ENCODE results near the gene LRP8. TPM values are rescaled to one million over a fixed set of nuclear protein-coding genes. Genes with fewer than 3 reads are reported as not detected.

The LRP8 gene
- total RNA-seq, 1 experiment from 2014 or later: 69.5 TPM

GRCh38 chr1:53285546-53285945, 42.3 kb downstream of the LRP8 start:
- DNase-seq (ENCODE audit: low spot score) (no peak), ATAC-seq (no peak)
- Mint-ChIP-seq H3K4me3 (no peak overlapping the region), H3K27me3 (ENCODE audit: low read depth) (no peaks in the 10 kb centered on the region), H3K36me3 (peaks cover 60% of the 10 kb centered on the region), H3K27ac (no peak overlapping the region), H3K9me3 (no peaks in the 10 kb centered on the region), H3K4me1 (peaks cover 24% of the 10 kb centered on the region)
- POLR2A ChIA-PET: no interaction called here
- CTCF ChIA-PET: interaction anchor here (0.7 kb wide), 1 partner anchor 108 kb away, joined by 3 read pairs; no protein-coding TSS in a partner anchor
- TF ChIP-seq FOXP4 (CRISPR knock-in tag; IDR thresholded peaks at IDR 0.05): no peak
- TF ChIP-seq ZNF425 (CRISPR knock-in tag; conservative IDR thresholded peaks at IDR 0.05): no peak
- no peak for TF ChIP-seq MAX (CRISPR knock-in tag; IDR thresholded peaks at IDR 0.05)
- TF ChIP-seq ATF3 (CRISPR knock-in tag; conservative IDR thresholded peaks at IDR 0.05): no peak
- no peak for TF ChIP-seq ZNF416 (CRISPR knock-in tag; IDR thresholded peaks at IDR 0.05)
- TF ChIP-seq ZNF423 (CRISPR knock-in tag; IDR thresholded peaks at IDR 0.05): no peak
- TF ChIP-seq KAT7 (CRISPR knock-in tag; IDR thresholded peaks at IDR 0.05; ENCODE audit: borderline replicate concordance): no peak

- Mint-ChIP-seq H3K36me3 (peaks cover 62% of the 10 kb centered on the region), H3K9me3 (no peaks in the 10 kb centered on the region), H3K27me3 (ENCODE audit: low read depth) (no peaks in the 10 kb centered on the region), H3K4me3 (no peak overlapping the region), H3K27ac (no peak overlapping the region), H3K4me1 (peaks cover 24% of the 10 kb centered on the region)
- ATAC-seq: no peak
- ChIA-PET CTCF (no interaction called here), POLR2A (no interaction called here)
- no peak for DNase-seq (ENCODE audit: low spot score)
- TF ChIP-seq ZNF532 (CRISPR knock-in tag; IDR thresholded peaks at IDR 0.05; ENCODE audit: borderline replicate concordance) (no peak), ESRRA (CRISPR knock-in tag; IDR thresholded peaks at IDR 0.05; ENCODE audit: borderline replicate concordance) (no peak), ZSCAN18 (CRISPR knock-in tag; IDR thresholded peaks at IDR 0.05) (no peak), NFE2L1 (CRISPR knock-in tag; IDR thresholded peaks at IDR 0.05) (no peak), ETV6 (CRISPR knock-in tag; IDR thresholded peaks at IDR 0.05) (no peak), GRHL2 (CRISPR knock-in tag; IDR thresholded peaks at IDR 0.05; ENCODE audit: insufficient replicate concordance, severe bottlenecking) (no peak), NR3C1 (CRISPR knock-in tag; conservative IDR thresholded peaks at IDR 0.05; ENCODE audit: low read depth) (no peak), SMAD4 (CRISPR knock-in tag; IDR thresholded peaks at IDR 0.05) (no peak), ATF1 (CRISPR knock-in tag; IDR thresholded peaks at IDR 0.05) (no peak), RELA (CRISPR knock-in tag; IDR thresholded peaks at IDR 0.05; ENCODE audit: borderline replicate concordance) (no peak), CREB1 (CRISPR knock-in tag; IDR thresholded peaks at IDR 0.05) (no peak), ATF3 (CRISPR knock-in tag; conservative IDR thresholded peaks at IDR 0.05) (no peak), NR1H2 (CRISPR knock-in tag; IDR thresholded peaks at IDR 0.05) (no peak), TCF7 (CRISPR knock-in tag; IDR thresholded peaks at IDR 0.05; ENCODE audit: low read depth) (no peak), ZNF121 (CRISPR knock-in tag; IDR thresholded peaks at IDR 0.05) (no peak)
- TF ChIP-seq, protein P1, sequence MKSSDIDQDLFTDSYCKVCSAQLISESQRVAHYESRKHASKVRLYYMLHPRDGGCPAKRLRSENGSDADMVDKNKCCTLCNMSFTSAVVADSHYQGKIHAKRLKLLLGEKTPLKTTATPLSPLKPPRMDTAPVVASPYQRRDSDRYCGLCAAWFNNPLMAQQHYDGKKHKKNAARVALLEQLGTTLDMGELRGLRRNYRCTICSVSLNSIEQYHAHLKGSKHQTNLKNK (CRISPR knock-in tag; IDR thresholded peaks at IDR 0.05): no peak
Measured at GRCh38 chr1:53284224-53285020, 43.4 kb downstream of the LRP8 start.
